Measurements from ENCODE around the gene B3GNT8. TPM values are rescaled to one million over a fixed set of nuclear protein-coding genes. Genes with fewer than 3 reads are reported as not detected.

The B3GNT8 gene
- total and polyA plus RNA-seq, 2 of the 8 experiments (the other 6 are each of a cell fraction or from before 2014, with no cell fraction given) = 0.67 to 0.86 TPM

DNA sequence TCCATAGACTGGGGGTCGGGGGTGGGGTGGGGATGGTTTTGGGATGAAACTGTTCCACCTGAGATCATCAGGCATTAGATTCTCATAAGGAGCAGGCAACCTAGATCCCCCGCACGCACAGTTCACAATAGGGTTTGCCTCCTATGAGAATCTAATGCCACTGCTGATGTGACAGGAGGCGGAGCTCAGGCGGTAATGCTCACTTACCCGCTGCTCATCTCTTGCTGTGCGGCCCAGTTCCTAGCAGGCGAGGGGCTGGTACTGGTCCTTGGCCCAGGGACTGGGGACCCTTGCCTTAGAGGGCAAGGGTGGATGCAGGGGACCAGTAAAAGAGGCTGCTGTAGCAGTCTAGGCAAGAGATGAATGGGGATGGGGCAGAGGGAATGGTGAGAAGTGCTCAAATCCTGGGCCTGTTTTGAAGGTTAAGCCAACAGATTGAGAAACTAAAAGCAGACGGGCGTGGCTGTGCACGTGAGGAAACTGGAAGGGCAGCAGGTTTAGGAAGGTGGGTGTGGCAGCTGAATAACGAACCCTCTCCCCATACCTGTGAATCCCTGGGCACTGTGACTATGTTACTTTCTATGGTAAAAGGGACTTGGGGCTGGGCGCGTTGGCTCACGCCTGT, 14.3 kb upstream of the B3GNT8 start (continued):
- TF ChIP-seq TBP (IDR thresholded peaks at IDR 0.05; ENCODE audit: low read depth, low read length) = no peak

Measured in H1 (cell line).